Neuron (in vitro differentiated cells): ENCODE results near the gene PDGFC.

Experiments used
- H2AFZ ChIP-seq: one replicate; pipeline ENCODE4 v1.6.1; 2013; ENCODE audit warnings: low read depth, mild to moderate bottlenecking, inconsistent platforms, low read length, moderate library complexity
- H3K27me3 ChIP-seq: one replicate; pipeline ENCODE4 v1.6.1; 2013; ENCODE audit warnings: low read length; ENCODE audit not compliant: insufficient read depth
- H3K36me3 ChIP-seq: one replicate; pipeline ENCODE4 v1.6.1; 2013; ENCODE audit warnings: low read length; ENCODE audit not compliant: insufficient read depth
- H3K4me1 ChIP-seq: one replicate; pipeline ENCODE4 v1.6.1; 2013; ENCODE audit warnings: low read length; ENCODE audit not compliant: insufficient read depth
- H3K4me3 ChIP-seq: 2 replicates; pipeline ENCODE4 v1.5.1; 2013; ENCODE audit warnings: mild to moderate bottlenecking, low read length, moderate library complexity
- H3K9me3 ChIP-seq: one replicate; pipeline ENCODE4 v1.6.1; 2013; ENCODE audit warnings: low read length

PDGFC gene

GRCh38 chr4:156969101-156969500 lies 2.5 kb downstream of the PDGFC start:
- no peak overlapping the region for H2AFZ ChIP-seq
- H3K36me3 ChIP-seq: no peaks in the 10 kb centered on the region
- no peaks in the 10 kb centered on the region for H3K27me3 ChIP-seq
- H3K9me3 ChIP-seq: no peaks in the 10 kb centered on the region
- H3K4me3 ChIP-seq: peak overlapping the region; percentile 78
- H3K4me1 ChIP-seq: peaks cover 22% of the 10 kb centered on the region

- Histone ChIP-seq H3K4me3 (peak overlapping the region; percentile 78), H2AFZ (no peak overlapping the region), H3K36me3 (no peaks in the 10 kb centered on the region), H3K27me3 (no peaks in the 10 kb centered on the region), H3K9me3 (no peaks in the 10 kb centered on the region), H3K4me1 (peaks cover 22% of the 10 kb centered on the region)
Observed at GRCh38 chr4:156968479-156968984, 3.1 kb downstream of the PDGFC start.

DNA sequence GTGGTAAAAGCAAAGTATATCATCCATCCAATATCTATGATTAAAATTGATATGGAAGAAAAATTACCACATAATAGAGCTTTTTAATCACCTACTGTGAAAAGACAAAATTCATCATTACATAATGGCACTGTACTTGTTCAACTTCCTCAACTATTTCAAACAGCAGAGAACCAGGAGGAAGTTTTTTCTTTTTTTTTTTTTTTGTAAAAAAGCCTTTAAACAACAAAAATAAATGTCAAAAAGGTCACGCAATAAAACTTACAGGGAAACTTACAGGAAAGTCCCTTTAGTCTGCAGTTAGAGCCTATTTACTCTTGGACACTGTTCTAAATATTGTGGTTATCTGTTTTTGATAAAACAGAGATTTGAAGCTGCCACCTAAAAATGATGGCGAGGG lies 4.8 kb downstream of the PDGFC start:
- Histone ChIP-seq H3K36me3 (no peaks in the 10 kb centered on the region), H3K9me3 (no peaks in the 10 kb centered on the region), H3K4me1 (peaks cover 20% of the 10 kb centered on the region), H2AFZ (no peak overlapping the region), H3K27me3 (no peaks in the 10 kb centered on the region), H3K4me3 (no peak overlapping the region)

DNA sequence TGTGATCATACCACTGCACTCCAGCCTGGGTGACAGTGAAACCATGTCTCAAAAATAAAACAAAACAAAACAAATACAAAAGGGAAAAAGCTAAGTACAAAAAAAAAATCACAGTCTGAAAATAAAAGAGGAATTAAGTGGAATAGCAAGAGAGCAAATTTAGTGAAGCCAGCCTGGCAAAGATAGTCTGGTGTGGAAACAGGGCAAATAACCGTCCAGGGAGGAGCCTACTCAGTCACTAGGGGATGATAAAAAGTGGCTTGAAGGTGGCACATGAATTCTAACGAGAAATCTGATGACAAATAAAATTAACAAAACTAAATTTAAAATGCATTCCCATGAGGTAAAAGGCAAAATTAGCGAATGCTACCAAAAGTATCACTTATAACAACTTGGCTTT lies 8.2 kb downstream of the PDGFC start:
- Histone ChIP-seq H3K36me3 (no peaks in the 10 kb centered on the region), H3K4me3 (no peak overlapping the region), H3K4me1 (peaks cover 9% of the 10 kb centered on the region), H3K9me3 (no peaks in the 10 kb centered on the region), H2AFZ (no peak overlapping the region), H3K27me3 (no peaks in the 10 kb centered on the region)

DNA sequence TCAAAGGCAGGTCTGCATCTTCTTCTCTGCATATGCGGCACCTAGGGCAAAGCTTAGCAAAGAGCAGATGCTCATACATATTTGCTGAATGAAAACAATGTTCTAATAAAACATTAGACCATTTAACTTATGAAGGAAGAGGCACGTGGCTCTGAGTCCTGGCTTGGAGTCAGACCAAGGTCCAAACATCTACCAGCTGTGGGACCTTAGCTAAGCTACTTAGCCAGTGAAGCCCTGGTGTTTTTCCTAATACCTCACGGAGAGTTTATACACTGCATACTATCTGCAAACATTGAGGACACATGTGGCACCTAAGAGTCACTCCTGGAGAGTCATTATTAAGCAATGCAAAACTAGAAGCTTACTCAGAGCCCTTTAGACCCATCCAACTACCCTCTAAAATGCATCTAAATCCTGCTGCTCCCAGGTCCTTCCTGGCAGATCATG lies 9.0 kb downstream of the PDGFC start:
- Histone ChIP-seq H3K27me3 (no peaks in the 10 kb centered on the region), H3K4me1 (peaks cover 9% of the 10 kb centered on the region), H3K4me3 (no peak overlapping the region), H3K9me3 (no peaks in the 10 kb centered on the region), H3K36me3 (no peaks in the 10 kb centered on the region), H2AFZ (no peak overlapping the region)

- no peaks in the 10 kb centered on the region for H3K36me3 ChIP-seq
Observed at GRCh38 chr4:156962058-156962358, 9.6 kb downstream of the PDGFC start.

GRCh38 chr4:156961196-156962057 lies 10.2 kb downstream of the PDGFC start:
- Histone ChIP-seq H2AFZ (no peak overlapping the region), H3K4me3 (no peak overlapping the region), H3K9me3 (no peaks in the 10 kb centered on the region), H3K36me3 (no peaks in the 10 kb centered on the region), H3K4me1 (peaks cover 9% of the 10 kb centered on the region), H3K27me3 (no peaks in the 10 kb centered on the region)

More at GRCh38 chr4:156962058-156962358, 9.6 kb downstream of the PDGFC start:
- Histone ChIP-seq H3K9me3 (no peaks in the 10 kb centered on the region), H2AFZ (no peak overlapping the region), H3K4me1 (peaks cover 9% of the 10 kb centered on the region), H3K27me3 (no peaks in the 10 kb centered on the region), H3K4me3 (no peak overlapping the region)

DNA sequence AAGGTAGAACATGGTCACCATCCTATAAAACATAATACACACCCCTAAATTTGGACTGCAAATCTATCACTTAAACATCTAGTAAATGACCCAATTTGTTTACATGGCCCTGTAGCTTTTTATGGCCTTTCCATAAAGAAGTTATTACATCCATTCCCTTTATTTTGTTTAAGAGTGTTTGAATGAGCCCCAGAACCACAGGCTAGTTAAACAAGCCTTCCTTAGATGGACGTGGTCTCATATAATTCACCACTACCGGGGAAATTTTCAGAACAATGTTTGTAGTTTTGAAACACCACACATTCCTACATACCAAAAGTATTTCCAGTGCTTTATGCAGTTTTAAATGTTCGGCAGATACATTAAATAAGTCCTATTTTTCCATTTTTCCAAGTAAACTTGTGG lies 12.3 kb downstream of the PDGFC start:
- H3K4me1 ChIP-seq: peaks cover 9% of the 10 kb centered on the region
- no peak overlapping the region for H3K4me3 ChIP-seq
- H3K9me3 ChIP-seq: no peaks in the 10 kb centered on the region
- H2AFZ ChIP-seq: no peak overlapping the region
- H3K36me3 ChIP-seq: peaks cover 3% of the 10 kb centered on the region
- H3K27me3 ChIP-seq: no peaks in the 10 kb centered on the region

DNA sequence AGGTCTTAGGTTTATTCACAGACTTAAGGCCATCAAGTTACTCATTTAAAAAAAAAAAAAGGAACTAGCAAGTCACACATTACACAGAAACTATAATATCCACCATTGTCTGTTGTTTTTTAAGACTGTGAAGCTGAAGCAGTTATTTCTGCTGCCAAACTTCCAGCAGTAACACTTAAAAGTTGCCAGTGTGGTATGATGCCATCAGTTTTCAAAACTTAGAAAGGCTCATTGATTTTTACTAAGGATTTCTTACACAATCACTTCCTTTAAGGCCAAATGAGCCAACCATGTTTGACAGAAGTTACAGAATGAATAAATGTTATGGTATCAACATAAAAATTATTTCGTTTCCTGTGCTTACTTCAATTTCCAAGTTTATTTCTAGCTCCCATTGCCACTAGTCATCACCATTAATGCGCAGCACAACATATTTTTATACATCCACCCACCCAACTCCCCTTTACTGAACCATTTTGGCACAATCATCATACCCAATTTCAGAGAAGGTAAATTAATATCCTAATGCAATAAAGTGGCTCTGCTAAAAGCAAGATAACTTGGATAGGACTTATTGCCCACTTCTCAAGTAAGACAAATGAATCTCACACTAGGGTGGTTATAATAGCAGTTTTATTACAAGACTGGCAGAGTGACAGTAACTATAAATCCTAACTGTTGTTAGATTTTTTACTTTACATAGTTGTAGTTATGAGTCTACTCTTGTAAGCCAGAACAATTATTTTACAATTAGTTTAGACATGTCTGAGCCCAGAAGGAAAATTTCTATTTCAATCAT lies 13.1 kb downstream of the PDGFC start:
- H2AFZ ChIP-seq: no peak overlapping the region

GRCh38 chr4:156957556-156957955 lies 14.0 kb downstream of the PDGFC start:
- H3K4me3 ChIP-seq: no peak overlapping the region
- peaks cover 9% of the 10 kb centered on the region for H3K4me1 ChIP-seq
- peaks cover 3% of the 10 kb centered on the region for H3K36me3 ChIP-seq
- no peak overlapping the region for H2AFZ ChIP-seq
- no peaks in the 10 kb centered on the region for H3K27me3 ChIP-seq
- H3K9me3 ChIP-seq: no peaks in the 10 kb centered on the region

More for the DNA sequence above, 13.1 kb downstream of the PDGFC start:
- Histone ChIP-seq H3K9me3 (no peaks in the 10 kb centered on the region), H3K36me3 (peaks cover 3% of the 10 kb centered on the region), H3K4me1 (peaks cover 9% of the 10 kb centered on the region), H3K4me3 (no peak overlapping the region), H3K27me3 (no peaks in the 10 kb centered on the region)

GRCh38 chr4:156956826-156957368 lies 14.7 kb downstream of the PDGFC start:
- Histone ChIP-seq H2AFZ (no peak overlapping the region), H3K4me1 (peaks cover 4% of the 10 kb centered on the region), H3K36me3 (peaks cover 3% of the 10 kb centered on the region), H3K9me3 (no peaks in the 10 kb centered on the region), H3K27me3 (no peaks in the 10 kb centered on the region), H3K4me3 (no peak overlapping the region)

DNA sequence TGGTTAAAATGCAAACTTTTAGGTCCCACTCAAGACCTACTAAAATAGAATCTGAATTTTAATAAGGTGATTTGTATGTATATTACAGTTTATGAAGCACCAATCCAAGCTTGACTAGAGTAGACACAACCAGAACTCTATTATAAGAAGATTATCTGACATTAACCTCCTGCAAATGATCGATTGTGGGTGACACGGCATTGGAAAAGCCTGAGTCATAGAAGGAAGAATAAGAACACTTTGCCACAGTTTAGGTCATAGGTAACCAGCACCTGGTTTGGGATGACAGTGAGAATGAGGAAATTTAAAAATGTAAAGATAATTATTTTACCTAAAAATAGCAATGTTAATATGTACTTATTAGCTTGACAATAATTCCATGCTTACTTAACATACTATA lies 15.2 kb downstream of the PDGFC start:
- peaks cover 3% of the 10 kb centered on the region for H3K36me3 ChIP-seq
- no peak overlapping the region for H2AFZ ChIP-seq
- H3K9me3 ChIP-seq: no peaks in the 10 kb centered on the region
- H3K4me3 ChIP-seq: no peak overlapping the region
- H3K4me1 ChIP-seq: no peaks in the 10 kb centered on the region
- H3K27me3 ChIP-seq: no peaks in the 10 kb centered on the region

DNA sequence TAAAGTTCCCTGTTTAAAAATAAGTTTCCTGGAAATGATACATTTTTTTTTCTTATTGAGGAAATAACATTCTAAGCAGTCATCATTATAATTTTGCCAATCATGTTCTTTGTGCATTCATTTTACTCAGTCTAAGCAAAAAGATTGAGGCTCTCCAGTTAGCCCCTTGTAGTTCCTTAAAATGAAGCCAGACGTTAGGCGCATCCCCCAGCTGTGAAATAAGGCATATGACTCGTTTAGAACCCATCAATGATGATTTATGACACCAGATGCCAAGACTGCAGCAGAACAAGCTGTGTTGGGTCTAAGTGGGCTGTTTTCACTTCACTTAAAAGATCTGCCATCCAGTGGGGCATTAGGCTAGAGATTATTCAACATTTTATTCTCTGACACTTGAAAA lies 17.0 kb downstream of the PDGFC start:
- H3K4me1 ChIP-seq: peaks cover 4% of the 10 kb centered on the region

More for the DNA sequence above, 17.0 kb downstream of the PDGFC start:
- Histone ChIP-seq H3K9me3 (no peaks in the 10 kb centered on the region), H3K36me3 (peaks cover 3% of the 10 kb centered on the region), H3K27me3 (no peaks in the 10 kb centered on the region), H2AFZ (no peak overlapping the region), H3K4me3 (no peak overlapping the region)
